ENCODE data around the gene TMCC3.

TMCC3 gene

GRCh38 chr12:94567761-94568160, 82.6 kb downstream of the TMCC3 start:
- TF ChIP-seq TAF1 (IDR thresholded peaks at IDR 0.05; ENCODE audit: borderline replicate concordance, insufficient read depth, low read length): no peak
- no peak for TF ChIP-seq REST (IDR thresholded peaks at IDR 0.05; ENCODE audit: insufficient read depth in 1 of 2, low read depth in 2 of 2, low read length in 2 of 2)
- TF ChIP-seq SIN3A (IDR thresholded peaks at IDR 0.05; ENCODE audit: borderline replicate concordance, insufficient read depth, low read length): no peak
- TF ChIP-seq POLR2AphosphoS5 (IDR thresholded peaks at IDR 0.05; ENCODE audit: low read depth, low read length): no peak
- TF ChIP-seq FOXP2 (optimal IDR thresholded peaks at IDR 0.05; ENCODE audit: borderline replicate concordance, extremely low read depth, extremely low read length, insufficient read depth): no peak

GRCh38 chr12:94566345-94566744, 84.0 kb downstream of the TMCC3 start:
- TF ChIP-seq TAF1 (IDR thresholded peaks at IDR 0.05; ENCODE audit: borderline replicate concordance, insufficient read depth, low read length): no peak
- TF ChIP-seq POLR2AphosphoS5 (IDR thresholded peaks at IDR 0.05; ENCODE audit: low read depth, low read length): no peak
- no peak for TF ChIP-seq REST (IDR thresholded peaks at IDR 0.05; ENCODE audit: insufficient read depth in 1 of 2, low read depth in 2 of 2, low read length in 2 of 2)
- no peak for TF ChIP-seq FOXP2 (optimal IDR thresholded peaks at IDR 0.05; ENCODE audit: borderline replicate concordance, extremely low read depth, extremely low read length, insufficient read depth)
- no peak for TF ChIP-seq SIN3A (IDR thresholded peaks at IDR 0.05; ENCODE audit: borderline replicate concordance, insufficient read depth, low read length)

GRCh38 chr12:94565683-94566082, 84.7 kb downstream of the TMCC3 start:
- TF ChIP-seq TAF1 (IDR thresholded peaks at IDR 0.05; ENCODE audit: borderline replicate concordance, insufficient read depth, low read length): no peak

GRCh38 chr12:94563286-94563685, 87.1 kb downstream of the TMCC3 start:
- TF ChIP-seq TAF1 (IDR thresholded peaks at IDR 0.05; ENCODE audit: borderline replicate concordance, insufficient read depth, low read length) (no peak), FOXP2 (optimal IDR thresholded peaks at IDR 0.05; ENCODE audit: borderline replicate concordance, extremely low read depth, extremely low read length, insufficient read depth) (no peak), POLR2AphosphoS5 (IDR thresholded peaks at IDR 0.05; ENCODE audit: low read depth, low read length) (no peak), SIN3A (IDR thresholded peaks at IDR 0.05; ENCODE audit: borderline replicate concordance, insufficient read depth, low read length) (no peak), REST (IDR thresholded peaks at IDR 0.05; ENCODE audit: insufficient read depth in 1 of 2, low read depth in 2 of 2, low read length in 2 of 2) (no peak)

GRCh38 chr12:94561943-94562411, 88.4 kb downstream of the TMCC3 start:
- TF ChIP-seq FOXP2 (optimal IDR thresholded peaks at IDR 0.05; ENCODE audit: borderline replicate concordance, extremely low read depth, extremely low read length, insufficient read depth) (no peak), POLR2AphosphoS5 (IDR thresholded peaks at IDR 0.05; ENCODE audit: low read depth, low read length) (no peak), TAF1 (IDR thresholded peaks at IDR 0.05; ENCODE audit: borderline replicate concordance, insufficient read depth, low read length) (no peak), SIN3A (IDR thresholded peaks at IDR 0.05; ENCODE audit: borderline replicate concordance, insufficient read depth, low read length) (no peak), REST (IDR thresholded peaks at IDR 0.05; ENCODE audit: insufficient read depth in 1 of 2, low read depth in 2 of 2, low read length in 2 of 2) (no peak)

Data from PFSK-1 (cell line).